HFF-Myc (cell line): ENCODE data around the gene TRIM29.
"Not testable (repeated sequence)": the region's sequence is repeated elsewhere in the genome, so short reads cannot be mapped to it uniquely, and the experiment has no call there.

Experiments
- DNase-seq: peaks from one replicate; pipeline ENCODE4 v3.0.0-alpha.2; 2011; ENCODE audit warnings: low read depth; ENCODE audit errors: extremely low read depth
- H3K4me3 ChIP-seq: replicated peaks from 2 replicates; pipeline ENCODE4 v1.5.1; 2011; ENCODE audit warnings: low read depth, mild to moderate bottlenecking, control low read depth, low read length
- CTCF ChIP-seq: IDR thresholded peaks from 2 replicates; pipeline ENCODE4 v1.5.1; 2012; ENCODE audit warnings: mild to moderate bottlenecking, low read depth, low read length, control low read depth; ENCODE audit errors: missing control alignments

TRIM29 gene

GRCh38 chr11:120151536-120151935 is 13.6 kb upstream of the TRIM29 start:
- H3K4me3 ChIP-seq = no peak overlapping the region
- no peak for DNase-seq
- no peak for TF ChIP-seq CTCF

DNA sequence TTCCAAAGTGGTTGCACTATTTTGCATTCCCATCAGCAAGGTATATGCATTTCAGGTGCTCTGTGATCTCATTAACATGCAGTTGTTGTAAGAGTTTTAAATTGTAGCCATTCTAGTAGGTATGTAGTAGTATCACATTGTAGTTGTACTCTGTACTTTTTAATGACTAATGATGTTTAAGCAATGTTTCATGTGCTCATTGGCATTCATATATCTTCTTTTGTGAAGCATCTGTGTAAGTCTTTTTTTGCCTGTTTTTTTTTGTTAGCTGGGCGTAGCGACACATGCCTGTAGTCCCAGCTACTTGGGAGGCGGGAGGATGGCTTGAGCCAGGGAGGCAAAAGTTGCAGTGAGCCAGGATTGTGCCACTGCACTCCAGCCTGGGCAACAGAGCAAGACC is 11.3 kb upstream of the TRIM29 start:
- H3K4me3 ChIP-seq = no peak overlapping the region
- DNase-seq = no peak
- TF ChIP-seq CTCF = no peak

DNA sequence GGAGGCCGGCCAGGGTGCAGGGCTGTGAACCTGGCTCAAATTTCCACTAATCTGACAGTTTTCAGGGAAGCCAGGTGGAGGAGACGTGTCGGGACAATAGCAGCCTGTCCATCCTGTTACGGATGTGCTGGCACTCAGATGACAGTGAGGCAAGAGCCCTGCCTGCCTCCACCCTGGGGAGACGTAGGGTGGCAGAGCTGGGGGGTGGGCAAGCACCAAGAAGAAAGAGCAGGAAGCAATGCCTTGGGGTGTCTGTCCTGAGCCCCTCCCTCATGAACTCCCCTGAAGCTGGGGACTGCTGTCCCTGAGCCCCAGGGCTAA is 10.0 kb upstream of the TRIM29 start:
- TF ChIP-seq CTCF = no peak
- DNase-seq = no peak

GRCh38 chr11:120147094-120147949 is 9.4 kb upstream of the TRIM29 start:
- H3K4me3 ChIP-seq = no peak overlapping the region
- DNase-seq = no peak
- no peak for TF ChIP-seq CTCF

More for the DNA sequence above, 10.0 kb upstream of the TRIM29 start:
- no peak overlapping the region for H3K4me3 ChIP-seq

GRCh38 chr11:120146413-120147093 is 8.6 kb upstream of the TRIM29 start:
- no peak for DNase-seq
- no peak for TF ChIP-seq CTCF
- no peak overlapping the region for H3K4me3 ChIP-seq

DNA sequence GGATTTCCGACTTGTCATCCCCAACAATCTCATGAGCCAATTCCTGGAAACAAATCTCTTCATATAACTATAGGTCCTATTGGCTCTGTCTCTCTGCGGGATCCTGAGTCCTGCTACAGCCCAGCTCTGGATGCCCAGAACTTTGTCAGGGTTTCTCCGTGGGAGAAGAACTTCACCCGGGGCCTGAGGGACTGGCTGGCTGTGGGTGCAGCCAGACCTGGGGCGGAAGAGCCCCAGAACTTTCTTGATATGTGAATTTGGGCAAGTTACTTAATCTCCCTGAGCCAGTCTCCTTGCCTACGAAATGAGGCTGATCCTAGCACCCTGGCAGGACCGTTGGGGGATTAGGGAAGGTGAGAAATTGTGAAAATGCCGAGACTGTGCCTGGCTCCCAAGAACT is 6.6 kb upstream of the TRIM29 start:
- no peak for DNase-seq
- H3K4me3 ChIP-seq = no peak overlapping the region
- no peak for TF ChIP-seq CTCF

DNA sequence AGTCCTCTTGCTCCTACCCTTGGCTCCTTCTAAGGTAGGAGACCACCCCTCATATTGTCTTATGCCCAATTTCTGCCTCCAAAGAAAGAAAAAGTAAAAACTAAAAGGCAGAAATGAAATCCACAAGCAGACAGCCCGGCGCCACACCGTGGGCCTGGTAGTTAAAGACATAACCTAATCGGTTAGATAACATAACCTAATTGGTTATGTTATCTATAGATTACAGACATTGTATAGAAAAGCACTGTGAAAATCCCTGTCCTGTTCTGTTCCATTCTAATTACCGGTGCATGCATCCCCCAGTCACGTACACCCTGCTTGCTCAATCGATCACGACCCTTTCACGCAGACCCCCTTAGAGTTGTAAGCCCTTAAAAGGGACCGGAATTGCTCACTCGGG is 5.6 kb upstream of the TRIM29 start:
- DNase-seq, H3K4me3 ChIP-seq: not testable (repeated sequence)
